ENCODE data around the gene SLC25A21.

GRCh38 chr14:37027188-37027824 lies 145.1 kb downstream of the SLC25A21 start:
- TF ChIP-seq, protein P1, sequence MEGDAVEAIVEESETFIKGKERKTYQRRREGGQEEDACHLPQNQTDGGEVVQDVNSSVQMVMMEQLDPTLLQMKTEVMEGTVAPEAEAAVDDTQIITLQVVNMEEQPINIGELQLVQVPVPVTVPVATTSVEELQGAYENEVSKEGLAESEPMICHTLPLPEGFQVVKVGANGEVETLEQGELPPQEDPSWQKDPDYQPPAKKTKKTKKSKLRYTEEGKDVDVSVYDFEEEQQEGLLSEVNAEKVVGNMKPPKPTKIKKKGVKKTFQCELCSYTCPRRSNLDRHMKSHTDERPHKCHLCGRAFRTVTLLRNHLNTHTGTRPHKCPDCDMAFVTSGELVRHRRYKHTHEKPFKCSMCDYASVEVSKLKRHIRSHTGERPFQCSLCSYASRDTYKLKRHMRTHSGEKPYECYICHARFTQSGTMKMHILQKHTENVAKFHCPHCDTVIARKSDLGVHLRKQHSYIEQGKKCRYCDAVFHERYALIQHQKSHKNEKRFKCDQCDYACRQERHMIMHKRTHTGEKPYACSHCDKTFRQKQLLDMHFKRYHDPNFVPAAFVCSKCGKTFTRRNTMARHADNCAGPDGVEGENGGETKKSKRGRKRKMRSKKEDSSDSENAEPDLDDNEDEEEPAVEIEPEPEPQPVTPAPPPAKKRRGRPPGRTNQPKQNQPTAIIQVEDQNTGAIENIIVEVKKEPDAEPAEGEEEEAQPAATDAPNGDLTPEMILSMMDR (IDR thresholded peaks at IDR 0.05) = no peak
- no peak for TF ChIP-seq POLR2A (IDR thresholded peaks at IDR 0.05)
- no peak for TF ChIP-seq POLR2AphosphoS5 (IDR thresholded peaks at IDR 0.05)
- TF ChIP-seq EP300 (IDR thresholded peaks at IDR 0.05; ENCODE audit: low read depth) = no peak
